ENCODE measurements around the gene ZHX3.

The ZHX3 gene

GRCh38 chr20:41142919-41143318 lies 174.6 kb downstream of the ZHX3 start:
- POLR2A ChIA-PET = interaction anchor here (0.8 kb wide), 1 partner anchor 10 kb away, joined by 3 read pairs; no protein-coding TSS in a partner anchor
- Histone ChIP-seq H3K4me1 (ENCODE audit: control extremely low read depth in 1 of 4, control insufficient read depth in 4 of 4, insufficient read depth in 4 of 4, low read length in 3 of 4) (peaks cover 9 to 27% (median 24%) of the 10 kb centered on the region in 4 experiments), H3K27ac (ENCODE audit: insufficient read depth in 1 of 2, low read depth in 1 of 2, low read length in 2 of 2, poor library complexity in 1 of 2, severe bottlenecking in 2 of 2) (no peak overlapping the region), H3K27me3 (replicated peaks in 2 of 5; ENCODE audit: control insufficient read depth in 4 of 5, insufficient read depth in 5 of 5, low read length in 4 of 5) (peaks cover 0 to 48% (median 30%) of the 10 kb centered on the region in 5 experiments), H3K9me3 (ENCODE audit: control extremely low read depth in 1 of 5, control insufficient read depth in 4 of 5, insufficient read depth in 2 of 5, low read depth in 1 of 5, low read length in 4 of 5) (peaks cover 0 to 2% (median 0%) of the 10 kb centered on the region in 5 experiments), H3K36me3 (ENCODE audit: control insufficient read depth in 4 of 4, insufficient read depth in 4 of 4, low read length in 3 of 4) (peaks cover 0 to 2% (median 0%) of the 10 kb centered on the region in 4 experiments), H3K4me3 (ENCODE audit: control insufficient read depth in 1 of 7, extremely low read depth in 1 of 7, insufficient read depth in 4 of 7, low read depth in 2 of 7, low read length in 6 of 7) (no peak overlapping the region)
- CTCF ChIA-PET = interaction anchor here (0.9 to 5.2 kb wide), 6 partner anchors 8 to 199 kb away, joined by 3 to 41 read pairs (median 4); partner anchors contain the start of gene PLCG1
- peak; percentile 49 to 87 (median 82) for DNase-seq
- WGBS (ENCODE audit: insufficient coverage) = 30% methylated on average over 5 of the region's 5 CpGs

DNA sequence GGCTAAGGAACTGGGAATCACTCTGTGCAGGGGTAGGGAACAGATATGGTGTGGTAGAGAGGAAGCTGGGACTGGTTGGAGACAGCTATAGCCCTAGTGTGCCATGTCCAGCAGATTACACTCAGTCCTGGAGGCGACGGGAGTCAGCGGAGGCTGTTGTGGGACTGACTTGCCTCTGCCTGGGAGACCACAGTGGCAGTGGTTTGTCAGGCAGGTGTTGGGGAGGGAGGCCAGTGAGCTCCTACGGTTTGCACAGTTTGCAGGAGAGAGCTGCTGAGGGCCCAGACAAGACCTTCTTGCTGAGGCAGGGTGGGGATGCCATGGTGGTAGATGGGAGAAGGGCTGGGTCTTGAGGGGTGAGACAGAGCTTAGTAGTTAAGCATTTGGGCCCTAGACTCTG lies 175.3 kb downstream of the ZHX3 start:
- POLR2A ChIA-PET = interaction anchor here (0.8 kb wide), 1 partner anchor 11 kb away, joined by 3 read pairs; no protein-coding TSS in a partner anchor
- Histone ChIP-seq H3K27ac (ENCODE audit: insufficient read depth in 1 of 2, low read depth in 1 of 2, low read length in 2 of 2, poor library complexity in 1 of 2, severe bottlenecking in 2 of 2) (no peak overlapping the region), H3K27me3 (replicated peaks in 2 of 5; ENCODE audit: control insufficient read depth in 4 of 5, insufficient read depth in 5 of 5, low read length in 4 of 5) (peaks cover 0 to 48% (median 30%) of the 10 kb centered on the region in 5 experiments), H3K4me3 (ENCODE audit: control insufficient read depth in 1 of 7, extremely low read depth in 1 of 7, insufficient read depth in 4 of 7, low read depth in 2 of 7, low read length in 6 of 7) (no peak overlapping the region), H3K36me3 (ENCODE audit: control insufficient read depth in 4 of 4, insufficient read depth in 4 of 4, low read length in 3 of 4) (peaks cover 0 to 2% (median 0%) of the 10 kb centered on the region in 4 experiments), H3K4me1 (ENCODE audit: control extremely low read depth in 1 of 4, control insufficient read depth in 4 of 4, insufficient read depth in 4 of 4, low read length in 3 of 4) (peaks cover 9 to 33% (median 30%) of the 10 kb centered on the region in 4 experiments), H3K9me3 (ENCODE audit: control extremely low read depth in 1 of 5, control insufficient read depth in 4 of 5, insufficient read depth in 2 of 5, low read depth in 1 of 5, low read length in 4 of 5) (peaks cover 0 to 2% (median 0%) of the 10 kb centered on the region in 5 experiments)
- WGBS (ENCODE audit: insufficient coverage) = 94% methylated on average over 3 of the region's 4 CpGs
- CTCF ChIA-PET = interaction anchor here (0.8 to 2.0 kb wide), 7 partner anchors 11 to 199 kb away, joined by 3 to 10 read pairs (median 3); no protein-coding TSS in a partner anchor
- no peak for DNase-seq

DNA sequence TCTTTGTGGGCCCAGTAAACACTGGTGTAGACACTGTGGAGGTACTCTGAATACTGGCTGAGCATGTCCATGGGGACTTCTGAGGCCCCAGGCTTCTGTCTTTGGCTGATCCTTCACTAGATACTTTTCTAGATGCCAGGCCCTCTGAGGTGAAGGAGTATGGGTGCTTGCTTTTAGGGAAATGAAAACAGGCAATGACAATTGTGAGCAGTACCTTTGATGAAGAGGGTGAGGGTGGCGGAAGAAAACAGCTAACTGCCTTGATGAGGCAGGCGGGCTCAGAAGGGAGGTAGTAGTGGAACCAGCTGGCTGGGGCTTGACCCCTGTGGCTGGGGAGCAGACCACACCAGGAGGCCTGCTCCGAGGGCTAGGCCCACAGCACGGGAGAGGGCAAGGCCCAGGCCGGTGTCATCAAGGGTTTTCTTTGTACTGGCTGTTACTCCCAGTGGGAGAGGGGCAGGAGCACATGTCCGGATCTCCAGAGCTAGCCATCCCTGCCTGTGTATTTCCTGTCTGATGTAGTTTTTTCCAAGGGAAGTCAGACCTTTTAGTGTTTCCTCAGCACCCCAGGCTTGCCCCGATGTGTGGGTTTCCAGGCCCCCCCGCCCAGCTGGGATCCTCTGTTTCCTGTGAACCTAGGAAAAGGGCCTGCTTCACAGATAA lies 176.2 kb downstream of the ZHX3 start:
- CTCF ChIA-PET = interaction anchor here (0.8 to 1.8 kb wide), 7 partner anchors 11 to 91 kb away, joined by 3 to 7 read pairs (median 3); no protein-coding TSS in a partner anchor

GRCh38 chr20:41140226-41141133 lies 177.1 kb downstream of the ZHX3 start:
- Histone ChIP-seq H3K4me1 (ENCODE audit: control extremely low read depth in 1 of 4, control insufficient read depth in 4 of 4, insufficient read depth in 4 of 4, low read length in 3 of 4) (peaks cover 9 to 42% (median 39%) of the 10 kb centered on the region in 4 experiments), H3K4me3 (ENCODE audit: control insufficient read depth in 1 of 7, extremely low read depth in 1 of 7, insufficient read depth in 4 of 7, low read depth in 2 of 7, low read length in 6 of 7) (no peak overlapping the region), H3K9me3 (ENCODE audit: control extremely low read depth in 1 of 5, control insufficient read depth in 4 of 5, insufficient read depth in 2 of 5, low read depth in 1 of 5, low read length in 4 of 5) (peaks cover 0 to 2% (median 0%) of the 10 kb centered on the region in 5 experiments), H3K27me3 (replicated peaks in 2 of 5; ENCODE audit: control insufficient read depth in 4 of 5, insufficient read depth in 5 of 5, low read length in 4 of 5) (peaks cover 0 to 42% (median 24%) of the 10 kb centered on the region in 5 experiments), H3K36me3 (ENCODE audit: control insufficient read depth in 4 of 4, insufficient read depth in 4 of 4, low read length in 3 of 4) (peaks cover 0 to 2% (median 0%) of the 10 kb centered on the region in 4 experiments), H3K27ac (ENCODE audit: insufficient read depth in 1 of 2, low read depth in 1 of 2, low read length in 2 of 2, poor library complexity in 1 of 2, severe bottlenecking in 2 of 2) (no peak overlapping the region)
- CTCF ChIA-PET = interaction anchor here (1.5 to 1.8 kb wide), 3 partner anchors 12 to 28 kb away, joined by 3 to 7 read pairs (median 4); no protein-coding TSS in a partner anchor
- DNase-seq = no peak
- 100% methylated on average over 10 of the region's 10 CpGs for WGBS (ENCODE audit: insufficient coverage)
- POLR2A ChIA-PET = no interaction called here

More for the DNA sequence above, 176.2 kb downstream of the ZHX3 start:
- H3K27me3 ChIP-seq (replicated peaks in 2 of 5; ENCODE audit: control insufficient read depth in 4 of 5, insufficient read depth in 5 of 5, low read length in 4 of 5) = peaks cover 0 to 43% (median 30%) of the 10 kb centered on the region in 5 experiments
- peaks cover 0 to 2% (median 0%) of the 10 kb centered on the region in 5 experiments for H3K9me3 ChIP-seq (ENCODE audit: control extremely low read depth in 1 of 5, control insufficient read depth in 4 of 5, insufficient read depth in 2 of 5, low read depth in 1 of 5, low read length in 4 of 5)
- DNase-seq = no peak
- no peak overlapping the region for H3K27ac ChIP-seq (ENCODE audit: insufficient read depth in 1 of 2, low read depth in 1 of 2, low read length in 2 of 2, poor library complexity in 1 of 2, severe bottlenecking in 2 of 2)
- H3K36me3 ChIP-seq (ENCODE audit: control insufficient read depth in 4 of 4, insufficient read depth in 4 of 4, low read length in 3 of 4) = peaks cover 0 to 2% (median 0%) of the 10 kb centered on the region in 4 experiments
- H3K4me3 ChIP-seq (ENCODE audit: control insufficient read depth in 1 of 7, extremely low read depth in 1 of 7, insufficient read depth in 4 of 7, low read depth in 2 of 7, low read length in 6 of 7) = no peak overlapping the region
- POLR2A ChIA-PET = no interaction called here
- 82% methylated on average over 8 of the region's 8 CpGs for WGBS (ENCODE audit: insufficient coverage)
- peaks cover 9 to 40% (median 37%) of the 10 kb centered on the region in 4 experiments for H3K4me1 ChIP-seq (ENCODE audit: control extremely low read depth in 1 of 4, control insufficient read depth in 4 of 4, insufficient read depth in 4 of 4, low read length in 3 of 4)

DNA sequence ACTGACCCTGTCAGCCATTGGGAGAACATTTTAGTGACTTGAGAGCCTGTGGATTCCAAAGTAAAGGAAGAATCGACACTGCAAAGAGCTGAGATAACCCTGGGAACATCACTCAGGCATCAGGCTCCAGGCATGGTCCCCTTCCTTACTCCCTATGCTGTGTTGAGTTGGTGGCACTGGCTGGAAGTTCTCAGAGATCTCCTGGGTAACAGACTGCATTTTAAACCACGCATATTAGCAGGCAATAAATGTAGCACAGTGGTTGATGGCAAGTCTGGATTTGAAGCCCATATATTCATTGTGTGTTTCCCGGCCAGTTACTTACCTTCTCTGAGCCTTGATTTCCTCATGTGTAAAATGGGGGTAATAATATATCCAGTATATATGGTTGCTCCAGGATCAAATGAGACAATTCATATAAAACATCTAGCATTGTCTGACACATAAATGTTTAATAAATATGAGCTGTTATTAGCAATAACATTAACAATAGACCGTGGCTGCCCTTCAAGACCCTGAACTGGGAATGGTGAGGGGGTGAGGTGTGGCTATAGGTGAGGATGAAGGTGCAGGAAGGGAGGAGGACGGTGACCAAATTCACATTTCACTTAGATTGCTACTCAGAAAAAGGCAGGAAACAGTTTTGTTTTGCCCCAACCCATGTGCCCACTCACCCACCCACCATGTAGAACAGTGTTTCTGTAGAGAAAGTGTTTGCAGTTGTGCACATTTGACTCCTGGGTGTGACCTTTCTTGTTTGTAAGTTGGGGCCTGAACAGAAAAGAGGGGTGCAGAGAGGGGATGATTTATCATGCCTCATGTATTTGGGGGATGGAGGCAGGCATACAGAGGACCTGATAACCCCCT lies 178.1 kb downstream of the ZHX3 start:
- CTCF ChIA-PET = interaction anchor here (1.1 to 1.8 kb wide), 4 partner anchors 10 to 94 kb away, joined by 3 to 8 read pairs (median 6); no protein-coding TSS in a partner anchor
- Histone ChIP-seq H3K36me3 (ENCODE audit: control insufficient read depth in 4 of 4, insufficient read depth in 4 of 4, low read length in 3 of 4) (peaks cover 0 to 2% (median 0%) of the 10 kb centered on the region in 4 experiments), H3K27ac (ENCODE audit: insufficient read depth in 1 of 2, low read depth in 1 of 2, low read length in 2 of 2, poor library complexity in 1 of 2, severe bottlenecking in 2 of 2) (no peak overlapping the region), H3K27me3 (replicated peaks in 2 of 5; ENCODE audit: control insufficient read depth in 4 of 5, insufficient read depth in 5 of 5, low read length in 4 of 5) (peaks cover 0 to 38% (median 18%) of the 10 kb centered on the region in 5 experiments), H3K4me1 (ENCODE audit: control extremely low read depth in 1 of 4, control insufficient read depth in 4 of 4, insufficient read depth in 4 of 4, low read length in 3 of 4) (peaks cover 9 to 42% (median 39%) of the 10 kb centered on the region in 4 experiments), H3K9me3 (ENCODE audit: control extremely low read depth in 1 of 5, control insufficient read depth in 4 of 5, insufficient read depth in 2 of 5, low read depth in 1 of 5, low read length in 4 of 5) (no peaks in the 10 kb centered on the region), H3K4me3 (ENCODE audit: control insufficient read depth in 1 of 7, extremely low read depth in 1 of 7, insufficient read depth in 4 of 7, low read depth in 2 of 7, low read length in 6 of 7) (peak overlapping the region in 2 of 7 experiments; percentile 2 to 12)
- DNase-seq = no peak
- WGBS (ENCODE audit: insufficient coverage) = 100% methylated on average over 1 of the region's 5 CpGs
- POLR2A ChIA-PET = no interaction called here
